Natural killer cell (primary cell): ENCODE data around the gene KEL. TPM values are rescaled to one million over a fixed set of nuclear protein-coding genes. Genes with fewer than 3 reads are reported as not detected.
A peak's percentile ranks its signal among the peaks of the same experiment; 100 is the strongest.

Experiments used
- ATAC-seq, 3 donors: fragments of 150-1000 bp in 2 of 3; fragments of 200-7000 bp in 1 of 3; cut with Tn5 transposase; 1 replicate in 1 of 3; 2 replicates in 2 of 3; pipeline ENCODE4 v1.10.0; 2021; ENCODE audit warnings: mild to moderate bottlenecking in 2 of 3, moderate library complexity in 2 of 3
- DNase-seq, 2 donors: peaks; one replicate each; pipeline versions ENCODE4 v3.0.0 to v3.0.0-alpha.2; 2013 to 2021; ENCODE audit warnings: mixed read lengths in 1 of 2
- H3K27ac ChIP-seq: one replicate; pipeline ENCODE4 v1.5.1; 2013; ENCODE audit warnings: mild to moderate bottlenecking, low read length
- H3K27me3 ChIP-seq: one replicate; pipeline ENCODE4 v1.6.1; 2013; ENCODE audit warnings: low read length; ENCODE audit not compliant: control insufficient read depth, insufficient read depth
- H3K36me3 ChIP-seq: one replicate; pipeline ENCODE4 v1.6.1; 2013; ENCODE audit warnings: low read length; ENCODE audit not compliant: control insufficient read depth, insufficient read depth
- H3K4me1 ChIP-seq: one replicate; pipeline ENCODE4 v1.6.1; 2013; ENCODE audit warnings: low read length; ENCODE audit not compliant: control insufficient read depth, insufficient read depth
- H3K4me3 ChIP-seq: one replicate; pipeline ENCODE4 v1.5.1; 2013; ENCODE audit warnings: low read length
- H3K9me3 ChIP-seq: one replicate; pipeline ENCODE4 v1.6.1; 2013; ENCODE audit warnings: low read length; ENCODE audit not compliant: control insufficient read depth, insufficient read depth
- H3K27ac Mint-ChIP-seq, 2 donors: one replicate each; pipeline ENCODE4 v1.8.0; 2022; ENCODE audit warnings: mild to moderate bottlenecking in 2 of 2, mixed read lengths in 2 of 2, moderate library complexity in 1 of 2
- H3K27me3 Mint-ChIP-seq, 2 donors: one replicate each; pipeline ENCODE4 v1.8.0; 2022; ENCODE audit warnings: low read depth in 2 of 2, mixed read lengths in 2 of 2
- H3K36me3 Mint-ChIP-seq: one replicate; pipeline ENCODE4 v1.8.0; 2022; ENCODE audit warnings: mixed read lengths
- H3K4me1 Mint-ChIP-seq, 2 donors: one replicate each; pipeline ENCODE4 v1.8.0; 2022; ENCODE audit warnings: mixed read lengths in 2 of 2
- H3K4me3 Mint-ChIP-seq: one replicate; pipeline ENCODE4 v1.8.0; 2022; ENCODE audit warnings: mild to moderate bottlenecking, moderate library complexity, mixed read lengths
- H3K9me3 Mint-ChIP-seq, 2 donors: one replicate each; pipeline ENCODE4 v1.8.0; 2022; ENCODE audit warnings: mixed read lengths in 2 of 2
- CTCF ChIP-seq: fragments of 200-600 bp; IDR thresholded peaks from one replicate; pipeline ENCODE4 v1.8.0; 2022; ENCODE audit warnings: antibody characterized with exemption
- WGBS: methylation state at CpG from one replicate; pipeline ENCODE4 v1.1.7; 2013; ENCODE audit warnings: missing lambda C conversion rate; ENCODE audit not compliant: insufficient coverage; 5-methylcytosine and 5-hydroxymethylcytosine counted together
- intact Hi-C: fragments of 100-400 bp; cut with micrococcal nuclease; formaldehyde crosslinking; loops from one replicate; pipeline ENCODE4 v1.14.2; 2022
- total RNA-seq, 4 donors: library from RNA; stranded (reverse); fragments of 120-200 nt in 1 of 4; gene quantifications; one replicate each; pipeline versions ENCODE4 v1.2.3 to v1.2.4, GENCODE V29; 2013 to 2022

KEL gene
- under 1 TPM in 2 of 3 donors, not detected in 1; 0.09 to 0.61 TPM for total RNA-seq
- total RNA-seq (2013): 0.18 TPM

- Mint-ChIP-seq H3K27ac (no peak within 1 kb of the TSS), H3K27me3 (peaks cover 18 to 24% of the 10 kb centered on the region in 2 donors), H3K36me3 (no peaks in the 10 kb centered on the region), H3K4me3 (no peak within 1 kb of the TSS), H3K4me1 (no peaks in the 10 kb centered on the region), H3K9me3 (no peaks in the 10 kb centered on the region)
- no peak for DNase-seq
- H3K27me3 ChIP-seq: no peaks in the 10 kb centered on the region
- TF ChIP-seq CTCF: no peak
- no peak within 1 kb of the TSS for H3K4me3 ChIP-seq
- no peaks in the 10 kb centered on the region for H3K36me3 ChIP-seq
- H3K4me1 ChIP-seq: no peaks in the 10 kb centered on the region
- WGBS: 83% methylated on average over 9 of the region's 9 CpGs
- H3K27ac ChIP-seq: no peak within 1 kb of the TSS
- no peaks in the 10 kb centered on the region for H3K9me3 ChIP-seq
- intact Hi-C loops: no loop called here
- ATAC-seq: no peak
These were observed at the start of gene KEL for GRCh38 chr7:142961973-142962926. Gene KEL, minus strand, starts transcription at chr7:142962363. Its CDS starts 157 bp downstream, at chr7:142962206.

- H3K4me1 Mint-ChIP-seq: peaks cover 10 to 11% of the 10 kb centered on the region in 2 donors
- peak; percentile 95 to 99 (median 98) for ATAC-seq
- no peaks in the 10 kb centered on the region for H3K36me3 Mint-ChIP-seq
- H3K27me3 ChIP-seq: no peaks in the 10 kb centered on the region
- H3K27ac ChIP-seq: no peak overlapping the region
- H3K27ac Mint-ChIP-seq: no peak overlapping the region
- H3K9me3 Mint-ChIP-seq: no peaks in the 10 kb centered on the region
- peak; percentile 78 to 91 for DNase-seq
- TF ChIP-seq CTCF: peak; percentile 91
- 50% methylated on average over 23 of the region's 24 CpGs for WGBS
- H3K4me3 ChIP-seq: no peak overlapping the region
- intact Hi-C loops: loop anchor here (1.0 kb wide), 1 partner anchor 207 kb away; no protein-coding TSS in a partner anchor
- H3K36me3 ChIP-seq: no peaks in the 10 kb centered on the region
- peaks cover 2% of the 10 kb centered on the region for H3K4me1 ChIP-seq
- no peak overlapping the region for H3K4me3 Mint-ChIP-seq
- peaks cover 20 to 21% of the 10 kb centered on the region in 2 donors for H3K27me3 Mint-ChIP-seq
- no peaks in the 10 kb centered on the region for H3K9me3 ChIP-seq
These were observed 46.1 kb upstream of the KEL start for GRCh38 chr7:143008007-143008901.

GRCh38 chr7:143005632-143006260 lies 43.6 kb upstream of the KEL start:
- H3K9me3 ChIP-seq: no peaks in the 10 kb centered on the region
- H3K4me1 Mint-ChIP-seq: peaks cover 12 to 14% of the 10 kb centered on the region in 2 donors
- ATAC-seq (no peak), DNase-seq (no peak)
- peaks cover 5% of the 10 kb centered on the region for H3K4me1 ChIP-seq
- 71% methylated on average over 6 of the region's 6 CpGs for WGBS
- no peaks in the 10 kb centered on the region for H3K9me3 Mint-ChIP-seq
- no peaks in the 10 kb centered on the region for H3K36me3 Mint-ChIP-seq
- no peaks in the 10 kb centered on the region for H3K27me3 ChIP-seq
- no peak overlapping the region for H3K4me3 ChIP-seq
- H3K27me3 Mint-ChIP-seq: peaks cover 23 to 32% of the 10 kb centered on the region in 2 donors
- H3K27ac ChIP-seq: no peak overlapping the region
- intact Hi-C loops: no loop called here
- no peak overlapping the region for H3K27ac Mint-ChIP-seq
- no peaks in the 10 kb centered on the region for H3K36me3 ChIP-seq
- no peak overlapping the region for H3K4me3 Mint-ChIP-seq
- TF ChIP-seq CTCF: no peak
